ENCODE results near the gene S1PR3.

GRCh38 chr9:89000973-89001916, 10.0 kb downstream of the S1PR3 start:
- TF ChIP-seq CTCF (IDR thresholded peaks at IDR 0.05; ENCODE audit: low read depth, low read length, poor library complexity, severe bottlenecking) (peak; percentile 74), EZH2phosphoT487 (IDR thresholded peaks at IDR 0.05; ENCODE audit: borderline replicate concordance, low read length) (no peak)
